Right lobe of liver (tissue), 4 donors: ENCODE measurements around the gene KRT7.

ENCODE experiments used
- POLR2A ChIP-seq: fragments of 450-650 bp; IDR thresholded peaks from one replicate; pipeline ENCODE4 v1.6.1; 2017; ENCODE audit warnings: antibody characterized with exemption, mild to moderate bottlenecking
- TF ChIP-seq, protein P1 (sequence below), 4 donors: fragments of 200-600 bp in 3 of 4; fragments of 450-650 bp in 1 of 4; IDR thresholded peaks; one replicate each; pipeline versions ENCODE4 v1.5.1 to v1.8.0; 2016 to 2022; ENCODE audit warnings: antibody characterized with exemption in 4 of 4, mild to moderate bottlenecking in 2 of 4
- donor health status: DM: no; HTN: no; CAD: no.
- donor health status: DM: no; HTN: no; CAD: no.
- donor health status: DM: no; HTN: yes; CAD: no.

DNA sequence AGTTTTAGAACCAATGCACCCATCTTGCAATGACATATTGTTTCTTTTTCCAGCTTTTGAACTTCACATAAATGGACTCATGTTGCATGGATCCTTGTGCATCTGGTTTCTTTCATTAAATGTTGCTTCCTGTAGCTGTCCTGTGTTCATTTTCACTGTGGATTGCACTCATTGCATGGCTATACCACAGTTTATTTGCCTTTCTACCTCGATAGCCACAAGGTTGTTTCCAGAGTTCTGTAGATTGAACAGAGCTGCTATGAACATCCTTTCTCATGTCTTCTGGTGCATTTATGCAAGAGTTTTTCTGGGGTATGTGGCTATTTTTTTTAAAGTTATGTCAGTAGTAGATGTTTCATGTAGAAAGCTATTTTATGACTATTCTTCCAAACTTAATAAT lies 61.8 kb downstream of the KRT7 start:
- TF ChIP-seq, protein P1, sequence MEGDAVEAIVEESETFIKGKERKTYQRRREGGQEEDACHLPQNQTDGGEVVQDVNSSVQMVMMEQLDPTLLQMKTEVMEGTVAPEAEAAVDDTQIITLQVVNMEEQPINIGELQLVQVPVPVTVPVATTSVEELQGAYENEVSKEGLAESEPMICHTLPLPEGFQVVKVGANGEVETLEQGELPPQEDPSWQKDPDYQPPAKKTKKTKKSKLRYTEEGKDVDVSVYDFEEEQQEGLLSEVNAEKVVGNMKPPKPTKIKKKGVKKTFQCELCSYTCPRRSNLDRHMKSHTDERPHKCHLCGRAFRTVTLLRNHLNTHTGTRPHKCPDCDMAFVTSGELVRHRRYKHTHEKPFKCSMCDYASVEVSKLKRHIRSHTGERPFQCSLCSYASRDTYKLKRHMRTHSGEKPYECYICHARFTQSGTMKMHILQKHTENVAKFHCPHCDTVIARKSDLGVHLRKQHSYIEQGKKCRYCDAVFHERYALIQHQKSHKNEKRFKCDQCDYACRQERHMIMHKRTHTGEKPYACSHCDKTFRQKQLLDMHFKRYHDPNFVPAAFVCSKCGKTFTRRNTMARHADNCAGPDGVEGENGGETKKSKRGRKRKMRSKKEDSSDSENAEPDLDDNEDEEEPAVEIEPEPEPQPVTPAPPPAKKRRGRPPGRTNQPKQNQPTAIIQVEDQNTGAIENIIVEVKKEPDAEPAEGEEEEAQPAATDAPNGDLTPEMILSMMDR (IDR thresholded peaks at IDR 0.05): no peak
- no peak for TF ChIP-seq POLR2A
